Measurements from ENCODE around the gene C2CD2. TPM values are rescaled to one million over a fixed set of nuclear protein-coding genes. Genes with fewer than 3 reads are reported as not detected.
A peak's percentile ranks its signal among the peaks of the same experiment; 100 is the strongest.

The C2CD2 gene
- total and polyA plus RNA-seq, 9 donors = 18.9 to 61.5 (median 37.4) TPM

DNA sequence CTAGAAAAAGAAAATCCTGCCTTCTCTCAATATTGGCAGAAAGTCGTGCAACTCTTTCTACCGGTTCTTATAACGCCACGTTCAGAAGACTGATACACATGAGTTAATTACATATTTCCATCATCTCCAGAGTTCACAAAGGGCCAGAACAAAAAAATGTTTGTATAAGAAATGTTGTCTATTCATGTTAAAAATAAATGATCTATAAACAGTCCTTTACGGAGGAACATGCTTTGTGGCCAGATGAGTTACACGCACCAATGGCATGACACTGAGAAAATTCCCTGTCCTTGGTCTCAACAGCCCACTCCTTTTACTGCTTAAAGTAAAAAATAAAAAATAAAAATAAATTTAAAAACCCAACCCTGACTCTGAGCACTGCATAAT is 29.5 kb downstream of the C2CD2 start:
- H3K4me1 ChIP-seq (ENCODE audit: insufficient read depth) = peaks cover 21% of the 10 kb centered on the region
- H3K27ac ChIP-seq = peak overlapping the region; percentile 34 to 64
- TF ChIP-seq, protein P1, sequence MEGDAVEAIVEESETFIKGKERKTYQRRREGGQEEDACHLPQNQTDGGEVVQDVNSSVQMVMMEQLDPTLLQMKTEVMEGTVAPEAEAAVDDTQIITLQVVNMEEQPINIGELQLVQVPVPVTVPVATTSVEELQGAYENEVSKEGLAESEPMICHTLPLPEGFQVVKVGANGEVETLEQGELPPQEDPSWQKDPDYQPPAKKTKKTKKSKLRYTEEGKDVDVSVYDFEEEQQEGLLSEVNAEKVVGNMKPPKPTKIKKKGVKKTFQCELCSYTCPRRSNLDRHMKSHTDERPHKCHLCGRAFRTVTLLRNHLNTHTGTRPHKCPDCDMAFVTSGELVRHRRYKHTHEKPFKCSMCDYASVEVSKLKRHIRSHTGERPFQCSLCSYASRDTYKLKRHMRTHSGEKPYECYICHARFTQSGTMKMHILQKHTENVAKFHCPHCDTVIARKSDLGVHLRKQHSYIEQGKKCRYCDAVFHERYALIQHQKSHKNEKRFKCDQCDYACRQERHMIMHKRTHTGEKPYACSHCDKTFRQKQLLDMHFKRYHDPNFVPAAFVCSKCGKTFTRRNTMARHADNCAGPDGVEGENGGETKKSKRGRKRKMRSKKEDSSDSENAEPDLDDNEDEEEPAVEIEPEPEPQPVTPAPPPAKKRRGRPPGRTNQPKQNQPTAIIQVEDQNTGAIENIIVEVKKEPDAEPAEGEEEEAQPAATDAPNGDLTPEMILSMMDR (IDR thresholded peaks at IDR 0.05) = no peak
- no peak for TF ChIP-seq EP300 (IDR thresholded peaks at IDR 0.05)
- TF ChIP-seq POLR2A (IDR thresholded peaks at IDR 0.05) = no peak
- DNase-seq = peak in 1 of 5 donors; percentile 5
- H3K9me3 ChIP-seq = no peaks in the 10 kb centered on the region
- H3K4me3 ChIP-seq = no peak overlapping the region
- 12 to 18% (median 17%) methylated on average over 6 of the region's 6 CpGs for WGBS, 3 donors
- H3K36me3 ChIP-seq = no peaks in the 10 kb centered on the region
- no peaks in the 10 kb centered on the region for H3K27me3 ChIP-seq
- intact Hi-C loops (cut with DNase I) = no loop called here

DNA sequence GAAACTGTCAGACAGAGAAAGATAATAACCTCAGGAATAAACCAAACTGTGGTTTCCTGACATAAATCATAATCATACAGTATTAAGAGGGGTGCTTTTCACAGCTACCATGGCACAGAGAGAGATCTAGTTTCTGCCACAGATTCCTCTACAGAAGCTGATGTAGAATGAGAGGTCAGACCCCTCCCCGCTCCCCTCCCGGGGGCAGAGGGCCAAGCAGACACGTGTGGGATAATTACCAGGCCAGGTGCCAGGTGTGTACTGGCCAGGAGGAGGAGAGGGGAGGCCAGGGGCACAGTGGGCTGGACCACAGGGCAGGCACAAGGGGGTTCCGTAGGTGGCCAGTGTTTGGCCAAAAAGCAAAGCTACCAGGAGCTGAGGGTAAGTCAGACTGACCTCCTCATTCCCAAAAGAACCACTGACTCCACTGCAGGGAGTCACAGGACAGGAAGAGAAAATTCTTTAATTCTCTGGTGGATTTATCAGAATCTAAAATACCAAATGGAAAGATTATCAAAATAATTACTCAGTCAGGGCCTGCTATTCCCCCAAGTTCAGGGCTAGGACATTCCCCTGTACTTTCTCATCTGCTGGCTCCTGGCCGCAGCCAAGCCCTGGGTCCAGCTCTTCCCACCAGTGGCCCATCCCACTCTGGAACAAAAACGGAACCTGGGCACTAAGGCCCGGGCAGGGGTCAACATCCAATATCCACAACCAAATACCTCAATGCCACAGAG is 30.0 kb downstream of the C2CD2 start:
- Histone ChIP-seq H3K9me3 (no peaks in the 10 kb centered on the region), H3K27me3 (no peaks in the 10 kb centered on the region), H3K27ac (peak overlapping the region; percentile 34 to 64), H3K4me1 (ENCODE audit: insufficient read depth) (peaks cover 21% of the 10 kb centered on the region), H3K4me3 (no peak overlapping the region), H3K36me3 (no peaks in the 10 kb centered on the region)
- WGBS, 3 donors = 6 to 18% (median 7%) methylated on average over 7 of the region's 7 CpGs
- TF ChIP-seq POLR2A (IDR thresholded peaks at IDR 0.05) = no peak
- TF ChIP-seq, protein P1 (IDR thresholded peaks at IDR 0.05) = no peak
- no peak for TF ChIP-seq EP300 (IDR thresholded peaks at IDR 0.05)
- peak; percentile 44 to 65 (median 57) for DNase-seq
- intact Hi-C loops (cut with DNase I) = no loop called here

DNA sequence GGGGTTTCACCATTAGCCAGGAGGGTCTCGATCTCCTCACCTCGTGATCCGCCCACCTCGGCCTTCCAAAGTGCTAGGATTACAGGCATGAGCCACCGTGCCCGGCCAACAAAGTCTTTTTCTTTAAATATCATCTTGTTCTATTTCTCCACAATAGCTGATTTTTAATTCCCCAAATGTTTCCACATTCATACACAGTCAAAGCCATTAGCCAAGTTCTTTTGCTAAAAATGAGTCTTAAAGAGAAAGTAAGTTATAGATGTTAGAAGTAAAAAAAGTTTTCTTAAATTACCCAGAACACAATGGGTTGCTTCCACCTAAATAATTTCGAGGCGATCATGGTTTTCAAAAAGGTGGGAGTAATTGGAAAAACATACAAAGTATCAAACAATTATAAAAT is 30.6 kb downstream of the C2CD2 start:
- WGBS, 3 donors = 14 to 17% (median 16%) methylated on average over 8 of the region's 8 CpGs
- Histone ChIP-seq H3K4me1 (ENCODE audit: insufficient read depth) (peaks cover 21% of the 10 kb centered on the region), H3K4me3 (no peak overlapping the region), H3K9me3 (no peaks in the 10 kb centered on the region), H3K27ac (peak overlapping the region in 1 of 2 donors; percentile 64), H3K27me3 (no peaks in the 10 kb centered on the region), H3K36me3 (no peaks in the 10 kb centered on the region)
- intact Hi-C loops (cut with DNase I) = no loop called here
- no peak for TF ChIP-seq EP300 (IDR thresholded peaks at IDR 0.05)
- DNase-seq = peak in 1 of 5 donors; percentile 44

DNA sequence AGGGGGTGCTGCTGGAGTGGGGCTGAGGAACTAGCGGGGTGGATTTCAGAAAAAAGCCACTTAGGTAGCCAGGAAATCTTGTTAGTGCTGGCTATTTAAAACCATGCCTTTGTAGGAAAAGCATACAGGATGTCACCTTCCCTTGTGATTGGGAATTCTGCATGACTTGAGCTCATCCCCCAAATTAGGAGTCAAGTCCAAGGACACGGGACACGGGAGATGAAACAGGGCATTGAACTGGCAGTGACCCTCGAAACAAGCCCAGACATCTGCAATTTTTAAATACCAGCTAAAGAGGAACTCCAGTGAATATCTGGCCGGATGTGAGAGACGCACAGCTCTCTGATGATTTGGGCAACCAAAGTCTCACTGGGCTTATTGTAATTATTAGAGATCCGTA is 32.8 kb downstream of the C2CD2 start:
- no peaks in the 10 kb centered on the region for H3K9me3 ChIP-seq
- no peak for TF ChIP-seq EP300 (IDR thresholded peaks at IDR 0.05)
- TF ChIP-seq POLR2A (IDR thresholded peaks at IDR 0.05) = no peak
- TF ChIP-seq, protein P1 (IDR thresholded peaks at IDR 0.05) = no peak
- peak in 1 of 5 donors; percentile 10 for DNase-seq
- intact Hi-C loops (cut with DNase I) = no loop called here
- peaks cover 16% of the 10 kb centered on the region for H3K4me1 ChIP-seq (ENCODE audit: insufficient read depth)
- no peaks in the 10 kb centered on the region for H3K27me3 ChIP-seq
- H3K36me3 ChIP-seq = no peaks in the 10 kb centered on the region
- H3K27ac ChIP-seq = no peak overlapping the region
- WGBS, 3 donors = 79 to 81% (median 79%) methylated on average over 7 of the region's 7 CpGs
- H3K4me3 ChIP-seq = no peak overlapping the region

DNA sequence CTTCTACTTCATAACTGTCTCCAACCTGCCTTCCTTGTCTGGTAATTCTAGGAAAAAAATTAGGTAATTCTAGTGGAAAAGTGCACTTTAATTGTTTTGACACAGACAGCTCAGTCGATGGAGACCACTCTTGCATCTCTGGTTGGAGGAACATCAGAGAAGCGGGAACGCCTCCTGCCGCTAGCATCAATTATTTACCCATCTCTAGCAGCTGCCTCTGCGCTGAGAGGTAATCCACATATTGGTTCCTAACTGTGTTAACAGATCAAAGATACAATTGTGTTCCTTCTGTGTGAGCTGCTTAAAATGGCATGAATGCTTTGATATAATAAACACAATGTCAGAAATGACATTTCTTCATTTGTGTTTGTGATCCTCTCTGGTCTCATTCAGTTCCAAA is 33.3 kb downstream of the C2CD2 start:
- H3K36me3 ChIP-seq = no peaks in the 10 kb centered on the region
- H3K27me3 ChIP-seq = no peaks in the 10 kb centered on the region
- TF ChIP-seq POLR2A (IDR thresholded peaks at IDR 0.05) (no peak), EP300 (IDR thresholded peaks at IDR 0.05) (no peak)
- TF ChIP-seq, protein P1 (IDR thresholded peaks at IDR 0.05) = no peak
- WGBS, 3 donors = 84 to 91% (median 90%) methylated on average over 5 of the region's 5 CpGs
- H3K4me3 ChIP-seq = no peak overlapping the region
- no peak overlapping the region for H3K27ac ChIP-seq
- no peaks in the 10 kb centered on the region for H3K9me3 ChIP-seq
- peaks cover 12% of the 10 kb centered on the region for H3K4me1 ChIP-seq (ENCODE audit: insufficient read depth)
- peak in 1 of 5 donors; percentile 7 for DNase-seq
- intact Hi-C loops (cut with DNase I) = no loop called here
